HS-5 (cell line): ENCODE results near the gene CBL.
A peak's percentile ranks its signal among the peaks of the same experiment; 100 is the strongest.

ENCODE experiments used
- DNase-seq: peaks from one replicate; pipeline ENCODE4 v3.0.0-alpha.2; 2012; ENCODE audit warnings: low read depth

The CBL gene

GRCh38 chr11:119334174-119334930 is 128.2 kb downstream of the CBL start, which contains the start of gene RNF26:
TSS of gene RNF26 (plus strand) at chr11:119334527. CDS start at chr11:119335123, 596 bp downstream.
- DNase-seq: peak; percentile 86

- DNase-seq: no peak
Observed at GRCh38 chr11:119335091-119335654, 129.0 kb downstream of the CBL start.

GRCh38 chr11:119335655-119336543 is 129.8 kb downstream of the CBL start:
- no peak for DNase-seq

GRCh38 chr11:119336744-119337469 is 130.8 kb downstream of the CBL start:
- no peak for DNase-seq

GRCh38 chr11:119337581-119338317 is 131.6 kb downstream of the CBL start:
- peak; percentile 35 for DNase-seq

GRCh38 chr11:119338318-119338890 is 132.3 kb downstream of the CBL start:
- peak; percentile 41 for DNase-seq

GRCh38 chr11:119338965-119339588 is 132.9 kb downstream of the CBL start:
- no peak for DNase-seq

- DNase-seq: no peak
Observed at GRCh38 chr11:119339589-119340334, 133.6 kb downstream of the CBL start.

- no peak for DNase-seq
Observed at GRCh38 chr11:119340335-119341221, 134.4 kb downstream of the CBL start, which contains the start of gene C1QTNF5. TSS of gene C1QTNF5 (minus strand) at chr11:119340883. CDS start at chr11:119340397, 486 bp downstream.

- no peak for DNase-seq
Observed at GRCh38 chr11:119341222-119342022, 135.3 kb downstream of the CBL start.

GRCh38 chr11:119342023-119342300 is 135.8 kb downstream of the CBL start:
- DNase-seq: no peak

GRCh38 chr11:119342362-119343130 is 136.4 kb downstream of the CBL start:
- no peak for DNase-seq

GRCh38 chr11:119343726-119344125 is 137.6 kb downstream of the CBL start:
- no peak for DNase-seq

- no peak for DNase-seq
Observed at GRCh38 chr11:119344291-119345010, 138.3 kb downstream of the CBL start.

- DNase-seq: no peak
Observed at GRCh38 chr11:119345685-119346084, 139.5 kb downstream of the CBL start.

- DNase-seq: no peak
Observed at GRCh38 chr11:119346605-119347004, 140.5 kb downstream of the CBL start, which contains the start of gene MFRP. TSS of gene MFRP (minus strand) at chr11:119346705. CDS start at chr11:119346513, 192 bp downstream.
